ENCODE data around the gene NOTO.
A peak's percentile ranks its signal among the peaks of the same experiment; 100 is the strongest.

Gene NOTO

GRCh38 chr2:73203055-73203681, 794 bp downstream of the NOTO start:
- DNase-seq: no peak

GRCh38 chr2:73205611-73206010, 3.2 kb downstream of the NOTO start:
- no peak for DNase-seq

GRCh38 chr2:73208258-73208657, 5.9 kb downstream of the NOTO start:
- no peak for DNase-seq

- DNase-seq: no peak
Measured at GRCh38 chr2:73210019-73210418, 7.6 kb downstream of the NOTO start.

GRCh38 chr2:73210696-73211095, 8.3 kb downstream of the NOTO start:
- DNase-seq: no peak

GRCh38 chr2:73212098-73212447, 9.7 kb downstream of the NOTO start:
- DNase-seq: no peak

- DNase-seq: peak; percentile 63
Measured at GRCh38 chr2:73212448-73213176, 10.2 kb downstream of the NOTO start.

- DNase-seq: peak; percentile 95
Measured at GRCh38 chr2:73214120-73215035, 12.0 kb downstream of the NOTO start, which contains the start of gene SMYD5. Gene SMYD5, plus strand, starts transcription at chr2:73214245. Its CDS starts 22 bp downstream, at chr2:73214267.

- DNase-seq: no peak
Measured at GRCh38 chr2:73215254-73215653, 12.9 kb downstream of the NOTO start.

- DNase-seq: no peak
Measured at GRCh38 chr2:73217160-73217559, 14.8 kb downstream of the NOTO start.

- no peak for DNase-seq
Measured at GRCh38 chr2:73217826-73218225, 15.5 kb downstream of the NOTO start.

- DNase-seq: no peak
Measured at GRCh38 chr2:73218298-73218697, 15.9 kb downstream of the NOTO start.

GRCh38 chr2:73223821-73224220, 21.4 kb downstream of the NOTO start:
- DNase-seq: no peak

- DNase-seq: no peak
Measured at GRCh38 chr2:73225513-73226360, 23.4 kb downstream of the NOTO start.

GRCh38 chr2:73227086-73227485, 24.7 kb downstream of the NOTO start:
- no peak for DNase-seq

GRCh38 chr2:73228631-73229030, 26.3 kb downstream of the NOTO start:
- DNase-seq: no peak

- no peak for DNase-seq
Measured at GRCh38 chr2:73232403-73233153, 30.2 kb downstream of the NOTO start.

- peak; percentile 88 for DNase-seq
Measured at GRCh38 chr2:73233154-73233931, 31.0 kb downstream of the NOTO start, which contains the start of gene PRADC1. Gene PRADC1, minus strand, starts transcription at chr2:73233239. Its CDS starts 79 bp downstream, at chr2:73233160.

GRCh38 chr2:73233932-73234832, 31.8 kb downstream of the NOTO start, which contains the start of gene CCT7:
Gene CCT7, plus strand, starts transcription at chr2:73234308. Its CDS starts 71 bp downstream, at chr2:73234379.
- DNase-seq: peak; percentile 78
